H1 (cell line): ENCODE measurements around the gene NFATC4. TPM values are rescaled to one million over a fixed set of nuclear protein-coding genes. Genes with fewer than 3 reads are reported as not detected.

Experiments used
- CTCF ChIA-PET: fragments of 300-600 bp; sonication (Branson Sonifier 250); formaldehyde crosslinking; loops from one replicate; lab custom pipeline; 2021; ENCODE audit not compliant: partially characterized antibody; lab: Charles Lee
- POLR2A ChIA-PET: fragments of 300-600 bp; sonication (Branson Sonifier 250); formaldehyde crosslinking; loops from one replicate; lab custom pipeline; 2021; ENCODE audit warnings: inconsistent platforms; ENCODE audit not compliant: partially characterized antibody; lab: Charles Lee
- DNase-seq, 2 experiments: peaks; one replicate each; pipeline versions ENCODE4 v3.0.0 to v3.0.0-alpha.2; 2010 to 2022; ENCODE audit warnings: low spot score in 2 of 2, low read depth in 1 of 2, mixed read lengths in 1 of 2
- FAIRE-seq: peaks from 2 replicates; lab custom pipeline; 2011; peaks lifted over from hg19 to GRCh38; lab: Jason Lieb, UNC
- H2AFZ ChIP-seq: 2 replicates; pipeline ENCODE4 v1.8.1; 2012; ENCODE audit warnings: low read length, inconsistent platforms
- H2AK5ac ChIP-seq: 2 replicates; pipeline ENCODE4 v1.6.1; 2013; ENCODE audit warnings: low read depth, low read length
- H2BK120ac ChIP-seq: replicated peaks from 2 replicates; pipeline ENCODE3; 2013; ENCODE audit warnings: low read depth, low read length, inconsistent platforms
- H2BK12ac ChIP-seq: 2 replicates; pipeline ENCODE4 v1.6.1; 2013; ENCODE audit warnings: low read depth, low read length
- H2BK15ac ChIP-seq: 2 replicates; pipeline ENCODE4 v1.6.1; 2013; ENCODE audit warnings: low read length
- H2BK20ac ChIP-seq: 2 replicates; pipeline ENCODE4 v1.6.1; 2013; ENCODE audit warnings: low read length
- H2BK5ac ChIP-seq: 2 replicates; pipeline ENCODE4 v1.6.1; 2013; ENCODE audit warnings: low read depth, low read length
- H3K14ac ChIP-seq: 2 replicates; pipeline ENCODE4 v1.6.1; 2013; ENCODE audit warnings: inconsistent platforms; ENCODE audit not compliant: insufficient read length
- H3K18ac ChIP-seq: 2 replicates; pipeline ENCODE4 v1.6.1; 2013; ENCODE audit warnings: low read length; ENCODE audit errors: extremely low read depth
- H3K23ac ChIP-seq: 2 replicates; pipeline ENCODE4 v1.6.1; 2013; ENCODE audit warnings: inconsistent platforms; ENCODE audit not compliant: insufficient read length
- H3K23me2 ChIP-seq: 2 replicates; pipeline ENCODE4 v1.6.1; 2013; ENCODE audit warnings: low read depth, low read length
- H3K27ac ChIP-seq: 2 replicates; pipeline ENCODE4 v1.6.1; 2011; ENCODE audit warnings: low read depth, low read length, inconsistent platforms
- H3K27me3 ChIP-seq, 4 experiments: replicated peaks in 1 of 4; 1 replicate in 1 of 4; 2 replicates in 3 of 4; pipeline versions ENCODE4 v1.6.1 to v1.8.1; 2011 to 2013; ENCODE audit warnings: low read length in 3 of 4, mild to moderate bottlenecking in 3 of 4, inconsistent platforms in 2 of 4, mixed read lengths in 2 of 4, moderate library complexity in 1 of 4; ENCODE audit not compliant: control insufficient read depth in 3 of 4, insufficient read depth in 3 of 4; ENCODE audit errors: extremely low read depth in 1 of 4
- H3K36me3 ChIP-seq, 4 experiments: 2 replicates each; pipeline versions ENCODE4 v1.6.1 to v1.8.1; 2011 to 2013; ENCODE audit warnings: mild to moderate bottlenecking in 4 of 4, low read length in 3 of 4, moderate library complexity in 2 of 4, control low read depth in 1 of 4, inconsistent platforms in 1 of 4; ENCODE audit not compliant: insufficient read depth in 4 of 4, control insufficient read depth in 2 of 4
- H3K4ac ChIP-seq: replicated peaks from 2 replicates; pipeline ENCODE3; 2013; ENCODE audit warnings: low read length, low read depth, mixed read lengths, inconsistent platforms; ENCODE audit not compliant: insufficient read length
- H3K4me1 ChIP-seq, 4 experiments: replicated peaks in 1 of 4; 1 replicate in 1 of 4; 2 replicates in 3 of 4; pipeline versions ENCODE4 v1.6.1 to v1.8.1; 2011 to 2013; ENCODE audit warnings: low read length in 3 of 4, inconsistent platforms in 2 of 4, mixed read lengths in 1 of 4; ENCODE audit not compliant: insufficient read depth in 4 of 4, control insufficient read depth in 3 of 4
- H3K4me2 ChIP-seq, 2 experiments: 2 replicates each; pipeline versions ENCODE4 v1.6.1 to v1.8.1; 2011 to 2013; ENCODE audit warnings: low read depth in 2 of 2, low read length in 2 of 2, control low read depth in 1 of 2, inconsistent platforms in 1 of 2, mild to moderate bottlenecking in 1 of 2; ENCODE audit not compliant: insufficient read depth in 1 of 2
- H3K4me3 ChIP-seq, 4 experiments: fragments of 200-600, 300-600 bp in 1 of 4; sonication (generic), shearing (Covaris generic), sonication (Bioruptor Twin) in 1 of 4; 2 replicates each; pipeline versions ENCODE4 v1.5.1 to v1.8.1; 2011 to 2016; ENCODE audit warnings: low read length in 4 of 4, low read depth in 3 of 4, control low read depth in 2 of 4, inconsistent platforms in 2 of 4, mild to moderate bottlenecking in 2 of 4, mixed read lengths in 1 of 4, moderate library complexity in 1 of 4; ENCODE audit not compliant: insufficient read depth in 2 of 4; ENCODE audit errors: extremely low read depth in 1 of 4
- H3K56ac ChIP-seq: replicated peaks from 2 replicates; pipeline ENCODE3; 2013; ENCODE audit warnings: low read depth, mild to moderate bottlenecking, mixed read lengths, low read length, inconsistent platforms; ENCODE audit not compliant: insufficient read length
- H3K79me1 ChIP-seq: 2 replicates; pipeline ENCODE4 v1.6.1; 2013; ENCODE audit warnings: low read depth, low read length, control low read depth
- H3K79me2 ChIP-seq, 2 experiments: 2 replicates each; pipeline versions ENCODE4 v1.6.1 to v1.8.1; 2012 to 2013; ENCODE audit warnings: low read length in 2 of 2, mild to moderate bottlenecking in 2 of 2, inconsistent platforms in 1 of 2; ENCODE audit not compliant: insufficient read depth in 2 of 2, control insufficient read depth in 1 of 2
- H3K9ac ChIP-seq, 4 experiments: replicated peaks in 1 of 4; 1 replicate in 1 of 4; 2 replicates in 3 of 4; pipeline versions ENCODE4 v1.6.1 to v1.8.1; 2011 to 2013; ENCODE audit warnings: low read depth in 3 of 4, low read length in 3 of 4, control low read depth in 2 of 4, mild to moderate bottlenecking in 2 of 4, moderate library complexity in 2 of 4, inconsistent platforms in 1 of 4; ENCODE audit errors: extremely low read depth in 1 of 4
- H3K9me3 ChIP-seq, 2 experiments: 2 replicates each; pipeline versions ENCODE4 v1.6.1 to v1.8.1; 2012 to 2013; ENCODE audit warnings: mild to moderate bottlenecking in 2 of 2, moderate library complexity in 2 of 2, control low read depth in 1 of 2, inconsistent platforms in 1 of 2, low read depth in 1 of 2, low read length in 1 of 2, mixed read lengths in 1 of 2; ENCODE audit not compliant: insufficient read depth in 2 of 2
- H4K20me1 ChIP-seq, 2 experiments: replicated peaks in 1 of 2; 2 replicates each; pipeline versions ENCODE3 to v1.8.1; 2011 to 2013; ENCODE audit warnings: inconsistent platforms in 2 of 2, low read length in 2 of 2, mild to moderate bottlenecking in 1 of 2; ENCODE audit not compliant: insufficient read depth in 2 of 2, control insufficient read depth in 1 of 2
- H4K5ac ChIP-seq: 2 replicates; pipeline ENCODE4 v1.6.1; 2013; ENCODE audit warnings: low read length, low read depth, mixed read lengths, inconsistent platforms; ENCODE audit not compliant: insufficient read length
- H4K8ac ChIP-seq: 2 replicates; pipeline ENCODE4 v1.8.0; 2013; ENCODE audit warnings: mild to moderate bottlenecking, moderate library complexity, low read length, inconsistent platforms; ENCODE audit not compliant: insufficient read depth; ENCODE audit errors: extremely low read depth
- H4K91ac ChIP-seq: replicated peaks from 2 replicates; pipeline ENCODE3; 2013; ENCODE audit warnings: low read length, mixed read lengths, inconsistent platforms; ENCODE audit not compliant: insufficient read length
- CHD1 ChIP-seq: IDR thresholded peaks from 2 replicates; pipeline ENCODE4 v1.6.1; 2012; ENCODE audit warnings: low read depth, low read length, improper control_type of control experiment
- EZH2 ChIP-seq: fragments of 200-600 bp; sonication (generic); IDR thresholded peaks from 2 replicates; pipeline ENCODE4 v1.7.1; 2012; ENCODE audit warnings: low read depth, mild to moderate bottlenecking, moderate library complexity, low read length, inconsistent platforms; ENCODE audit not compliant: severe bottlenecking
- WGBS, 2 experiments: shearing (Covaris generic) in 1 of 2; methylation state at CpG; one replicate each; pipeline versions ENCODE4 v1.1.6 to v1.1.7; 2013 to 2015; ENCODE audit warnings: low lambda C conversion rate in 2 of 2, mixed read lengths in 2 of 2, inconsistent platforms in 1 of 2, low coverage in 1 of 2, missing lambda C conversion rate in 1 of 2; ENCODE audit not compliant: insufficient replicate concordance in 2 of 2, insufficient coverage in 1 of 2, insufficient read length in 1 of 2; ENCODE audit errors: extremely low coverage in 1 of 2, missing lambda C conversion rate in 1 of 2; 5-methylcytosine and 5-hydroxymethylcytosine counted together
- polyA plus RNA-seq, 7 experiments: library from polyadenylated mRNA; depleted of rRNA in 3 of 7; stranded (reverse) in 5 of 7; unstranded in 2 of 7; fragments of >200 nt in 5 of 7; fragments of 200-250 nt in 2 of 7; gene quantifications; 1 replicate in 5 of 7; 2 replicates in 1 of 7; 4 replicates in 1 of 7; pipeline versions ENCODE4 v1.2.1 to v1.2.3, GENCODE V29; 2011 to 2013; ENCODE audit warnings: missing spikeins in 2 of 7, mixed read lengths in 2 of 7
- total RNA-seq: library from RNA; stranded (reverse); fragmentation: NEBNext Ultra II Directional; extraction: Animal tissue kit (Norgen Biotek cat#: 25700); gene quantifications from 2 replicates; pipeline ENCODE4 v1.2.1, GENCODE V29; 2021

Gene NFATC4
- total and polyA plus RNA-seq, 2 of the 8 experiments (the other 6 are each of a cell fraction or from before 2014, with no cell fraction given) = 47.3 to 50.3 TPM

DNA sequence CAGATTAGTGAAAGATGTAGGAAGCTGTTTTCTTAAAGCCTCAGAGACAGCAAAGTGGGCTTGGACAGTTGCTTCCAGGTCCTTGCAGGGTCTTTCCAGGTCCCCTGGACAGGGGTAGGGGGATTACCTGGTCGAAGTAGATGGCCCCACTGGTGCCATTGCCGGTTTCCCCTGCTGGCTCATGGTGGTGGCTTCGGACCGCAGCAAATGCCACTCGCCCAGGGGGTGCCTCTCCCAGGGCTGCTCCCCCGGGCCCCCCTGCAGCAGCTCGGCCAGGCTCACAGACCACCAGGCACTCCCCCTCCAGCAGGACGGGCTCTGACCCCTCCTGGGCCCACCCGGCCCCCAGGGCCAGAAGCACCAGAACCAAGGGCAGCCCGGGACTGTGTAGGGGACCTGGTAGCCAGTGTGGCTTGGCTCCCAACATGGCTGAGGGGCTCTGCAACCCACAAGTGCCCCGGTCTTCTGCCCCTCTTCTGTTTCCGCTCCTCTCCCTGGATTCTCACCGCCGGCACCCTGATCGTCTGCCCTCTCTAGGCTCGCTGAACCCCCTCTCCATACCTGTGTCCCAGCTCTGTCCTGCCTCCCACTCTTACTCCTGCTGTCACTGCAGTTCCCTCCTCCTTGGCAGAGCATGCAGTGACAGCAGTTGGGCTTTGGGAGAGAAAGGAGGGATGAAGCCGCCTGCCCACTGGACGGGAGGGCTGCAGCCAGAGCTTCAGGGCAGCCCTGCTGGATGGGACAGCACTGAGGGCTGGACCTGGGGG is 60.8 kb downstream of the NFATC4 start:
- POLR2A ChIA-PET = interaction anchor here (1.1 to 5.4 kb wide), 10 partner anchors 9 to 95 kb away, joined by 4 to 46 read pairs (median 16); partner anchors contain the start of genes ADCY4, NYNRIN and SDR39U1
- Histone ChIP-seq H2AFZ (no peak overlapping the region), H3K14ac (no peak overlapping the region), H3K4me3 (peak overlapping the region in 2 of 4 experiments; percentile 75 to 76; a peak in 4 of 8 replicates), H2AK5ac (no peak overlapping the region), H3K23me2 (peaks cover 5% of the 10 kb centered on the region; the same call in 1 of the 2 replicates), H4K91ac (no peak overlapping the region), H3K27me3 (peaks cover 0 to 17% (median 1%) of the 10 kb centered on the region in 4 experiments; a peak in 3 of 7 replicates), H3K79me1 (no peaks in the 10 kb centered on the region), H2BK5ac (no peak overlapping the region), H3K79me2 (no peaks in the 10 kb centered on the region), H4K5ac (no peak overlapping the region), H2BK12ac (no peak overlapping the region; the same call in 1 of the 2 replicates), H3K18ac (peak overlapping the region; percentile 62; the same call in 1 of the 2 replicates), H3K9me3 (no peaks in the 10 kb centered on the region), H3K4me1 (peaks cover 6 to 21% (median 15%) of the 10 kb centered on the region in 4 experiments), H3K4ac (no peak overlapping the region), H2BK20ac (no peak overlapping the region), H3K23ac (no peak overlapping the region), H2BK120ac (no peak overlapping the region), H2BK15ac (peak overlapping the region; percentile 75; the same call in 1 of the 2 replicates), H3K27ac (no peak overlapping the region), H3K9ac (no peak overlapping the region), H4K8ac (peak overlapping the region; percentile 36), H3K36me3 (0 out of 8 replicates have a peak, but pooled peaks cover 0 to 4% (median 0%) of the 10 kb centered on the region in 4 experiments), H4K20me1 (peaks cover 0 to 3% of the 10 kb centered on the region in 2 experiments), H3K56ac (no peak overlapping the region), H3K4me2 (peak overlapping the region; percentile 85 to 89)
- TF ChIP-seq CHD1 (no peak), EZH2 (peak; percentile 44)
- no peak for DNase-seq
- CTCF ChIA-PET = interaction anchor here (0.6 to 21.3 kb wide), 9 partner anchors 8 to 396 kb away, joined by 3 to 664 read pairs (median 35); partner anchors contain the start of genes ADCY4, NFATC4 and RIPK3
- 87% methylated on average over 13 of the region's 18 CpGs; no CpG with 5 or more reads in 1 of the 2 experiments for WGBS, 2 experiments
- no peak for FAIRE-seq
